Trophoblast cell (in vitro differentiated cells and primary cell): ENCODE results near the gene VCP.
A peak's percentile ranks its signal among the peaks of the same experiment; 100 is the strongest.

ENCODE experiments used
- DNase-seq, 2 donors: peaks; one replicate each; pipeline ENCODE4 v3.0.0-alpha.2; 2016
- H2AFZ ChIP-seq: 2 replicates; pipeline ENCODE4 v1.6.1; 2013; ENCODE audit warnings: low read length, moderate library complexity, mild to moderate bottlenecking; ENCODE audit not compliant: insufficient read depth, poor library complexity
- H2AK5ac ChIP-seq: 2 replicates; pipeline ENCODE4 v1.6.1; 2013; ENCODE audit warnings: mild to moderate bottlenecking, low read length
- H2BK120ac ChIP-seq: 2 replicates; pipeline ENCODE4 v1.6.1; 2013; ENCODE audit warnings: low read length, mild to moderate bottlenecking, moderate library complexity; ENCODE audit not compliant: insufficient read depth, poor library complexity
- H2BK12ac ChIP-seq: 2 replicates; pipeline ENCODE4 v1.6.1; 2013; ENCODE audit warnings: mild to moderate bottlenecking, low read length, moderate library complexity
- H2BK5ac ChIP-seq: 2 replicates; pipeline ENCODE4 v1.6.1; 2013; ENCODE audit warnings: low read length, low read depth, moderate library complexity, mild to moderate bottlenecking; ENCODE audit not compliant: poor library complexity
- H3K14ac ChIP-seq: 2 replicates; pipeline ENCODE4 v1.6.1; 2013; ENCODE audit warnings: mild to moderate bottlenecking, low read length
- H3K18ac ChIP-seq: 2 replicates; pipeline ENCODE4 v1.6.1; 2013; ENCODE audit warnings: mild to moderate bottlenecking, low read length
- H3K23ac ChIP-seq: 2 replicates; pipeline ENCODE4 v1.6.1; 2013; ENCODE audit warnings: low read length
- H3K27ac ChIP-seq: 2 replicates; pipeline ENCODE4 v1.5.1; 2013; ENCODE audit warnings: low read depth, mild to moderate bottlenecking, inconsistent platforms, low read length, moderate library complexity
- H3K27me3 ChIP-seq: 2 replicates; pipeline ENCODE4 v1.6.1; 2013; ENCODE audit warnings: inconsistent platforms, mild to moderate bottlenecking, low read length, moderate library complexity; ENCODE audit not compliant: insufficient read depth
- H3K36me3 ChIP-seq, 2 experiments: 1 replicate in 1 of 2; 2 replicates in 1 of 2; pipeline ENCODE4 v1.6.1; 2013; ENCODE audit warnings: low read length in 2 of 2, mild to moderate bottlenecking in 2 of 2, moderate library complexity in 1 of 2; ENCODE audit not compliant: insufficient read depth in 2 of 2, control insufficient read depth in 1 of 2
- H3K4ac ChIP-seq: 2 replicates; pipeline ENCODE4 v1.6.1; 2013; ENCODE audit warnings: low read depth, mild to moderate bottlenecking, low read length, moderate library complexity
- H3K4me1 ChIP-seq, 2 experiments: 1 replicate in 1 of 2; 2 replicates in 1 of 2; pipeline ENCODE4 v1.6.1; 2013; ENCODE audit warnings: low read length in 2 of 2, mild to moderate bottlenecking in 2 of 2, moderate library complexity in 1 of 2; ENCODE audit not compliant: insufficient read depth in 2 of 2, control insufficient read depth in 1 of 2
- H3K4me2 ChIP-seq: 2 replicates; pipeline ENCODE4 v1.6.1; 2013; ENCODE audit warnings: inconsistent platforms, mild to moderate bottlenecking, low read length, moderate library complexity
- H3K4me3 ChIP-seq: 2 replicates; pipeline ENCODE4 v1.5.1; 2013; ENCODE audit warnings: mild to moderate bottlenecking, low read depth, low read length, inconsistent platforms
- H3K79me1 ChIP-seq: one replicate; pipeline ENCODE4 v1.6.1; 2013; ENCODE audit warnings: low read length
- H3K79me2 ChIP-seq: 2 replicates; pipeline ENCODE4 v1.6.1; 2013; ENCODE audit warnings: low read length, mild to moderate bottlenecking; ENCODE audit not compliant: control insufficient read depth, insufficient read depth, poor library complexity
- H3K9ac ChIP-seq: 2 replicates; pipeline ENCODE4 v1.6.1; 2013; ENCODE audit warnings: mild to moderate bottlenecking, low read length
- H3K9me3 ChIP-seq: 2 replicates; pipeline ENCODE4 v1.6.1; 2013; ENCODE audit warnings: low read depth, mild to moderate bottlenecking, control low read depth, inconsistent platforms, low read length; ENCODE audit not compliant: insufficient read depth
- H4K12ac ChIP-seq: 2 replicates; pipeline ENCODE4 v1.6.1; 2013; ENCODE audit warnings: low read depth, mild to moderate bottlenecking, low read length, moderate library complexity
- H4K8ac ChIP-seq: 2 replicates; pipeline ENCODE4 v1.6.1; 2013; ENCODE audit warnings: low read depth, mild to moderate bottlenecking, low read length, moderate library complexity
- H4K91ac ChIP-seq: one replicate; pipeline ENCODE4 v1.6.1; 2013; ENCODE audit warnings: low read depth, mild to moderate bottlenecking, low read length, moderate library complexity
- WGBS: extraction: QIAGEN DNeasy Blood & Tissue Kit; methylation state at CpG from one replicate; pipeline ENCODE4 v1.1.7; 2013; ENCODE audit warnings: missing lambda C conversion rate; ENCODE audit not compliant: insufficient read length, insufficient coverage; ENCODE audit errors: extremely low coverage; 5-methylcytosine and 5-hydroxymethylcytosine counted together

VCP gene

GRCh38 chr9:35067056-35067455 lies 5.4 kb downstream of the VCP start:
- Histone ChIP-seq H4K91ac (no peak overlapping the region), H2BK5ac (no peak overlapping the region), H3K79me1 (peaks cover 6% of the 10 kb centered on the region), H3K27ac (no peak overlapping the region), H3K18ac (no peak overlapping the region), H3K23ac (no peak overlapping the region), H2AFZ (no peak overlapping the region), H3K4me3 (no peak overlapping the region), H4K8ac (no peak overlapping the region), H3K14ac (no peak overlapping the region), H3K9ac (no peak overlapping the region), H3K27me3 (no peaks in the 10 kb centered on the region), H3K4ac (peak overlapping the region; percentile 2), H3K9me3 (no peaks in the 10 kb centered on the region), H2AK5ac (no peak overlapping the region), H3K4me2 (no peak overlapping the region), H4K12ac (no peak overlapping the region), H2BK120ac (no peak overlapping the region), H2BK12ac (no peak overlapping the region), H3K79me2 (peaks cover 27% of the 10 kb centered on the region), H3K4me1 (peaks cover 9 to 11% of the 10 kb centered on the region in 2 experiments), H3K36me3 (peaks cover 39 to 66% of the 10 kb centered on the region in 2 experiments)
- WGBS = no CpG with 5 or more reads among the region's 1 CpG
- DNase-seq = no peak

- Histone ChIP-seq H4K8ac (no peak overlapping the region), H2AFZ (no peak overlapping the region), H3K79me1 (no peaks in the 10 kb centered on the region), H3K79me2 (no peaks in the 10 kb centered on the region), H3K4ac (no peak overlapping the region), H2BK5ac (no peak overlapping the region), H3K4me2 (no peak overlapping the region), H3K36me3 (peaks cover 67 to 91% of the 10 kb centered on the region in 2 experiments), H3K4me3 (peak overlapping the region; percentile 10), H2BK12ac (no peak overlapping the region), H3K4me1 (no peaks in the 10 kb centered on the region), H3K27me3 (no peaks in the 10 kb centered on the region), H3K9ac (no peak overlapping the region), H3K27ac (no peak overlapping the region), H4K12ac (no peak overlapping the region), H2BK120ac (no peak overlapping the region), H3K23ac (no peak overlapping the region), H4K91ac (no peak overlapping the region), H3K9me3 (peaks cover 3% of the 10 kb centered on the region), H3K14ac (no peak overlapping the region), H3K18ac (no peak overlapping the region), H2AK5ac (no peak overlapping the region)
- no peak for DNase-seq
- WGBS = no CpG with 5 or more reads among the region's 11 CpGs
Measured at GRCh38 chr9:35060548-35061207, 11.7 kb downstream of the VCP start.

- Histone ChIP-seq H2BK120ac (no peak overlapping the region), H2BK12ac (no peak overlapping the region), H3K4me3 (peak overlapping the region; percentile 3), H2BK5ac (no peak overlapping the region), H3K36me3 (peaks cover 60 to 86% of the 10 kb centered on the region in 2 experiments), H3K4me2 (no peak overlapping the region), H4K8ac (no peak overlapping the region), H3K9ac (no peak overlapping the region), H3K27me3 (no peaks in the 10 kb centered on the region), H3K27ac (no peak overlapping the region), H3K4me1 (no peaks in the 10 kb centered on the region), H2AK5ac (no peak overlapping the region), H3K4ac (no peak overlapping the region), H3K23ac (no peak overlapping the region), H4K12ac (no peak overlapping the region), H3K79me1 (no peaks in the 10 kb centered on the region), H3K79me2 (no peaks in the 10 kb centered on the region), H3K9me3 (peaks cover 3% of the 10 kb centered on the region), H4K91ac (no peak overlapping the region), H3K14ac (no peak overlapping the region), H3K18ac (no peak overlapping the region), H2AFZ (no peak overlapping the region)
- DNase-seq = no peak
- WGBS = no CpG with 5 or more reads among the region's 10 CpGs
Measured at GRCh38 chr9:35059438-35059837, 13.0 kb downstream of the VCP start.

GRCh38 chr9:35057271-35057620 lies 15.2 kb downstream of the VCP start:
- Histone ChIP-seq H3K4ac (no peak overlapping the region), H3K4me3 (no peak overlapping the region), H3K79me1 (no peaks in the 10 kb centered on the region), H4K8ac (no peak overlapping the region), H3K14ac (no peak overlapping the region), H3K36me3 (peaks cover 54 to 70% of the 10 kb centered on the region in 2 experiments), H2BK120ac (no peak overlapping the region), H3K4me1 (no peaks in the 10 kb centered on the region), H4K91ac (no peak overlapping the region), H3K79me2 (no peaks in the 10 kb centered on the region), H3K23ac (no peak overlapping the region), H3K4me2 (no peak overlapping the region), H3K18ac (no peak overlapping the region), H3K27me3 (no peaks in the 10 kb centered on the region), H3K9ac (no peak overlapping the region), H3K9me3 (peaks cover 3% of the 10 kb centered on the region), H2AFZ (no peak overlapping the region), H2BK5ac (no peak overlapping the region), H3K27ac (no peak overlapping the region), H2BK12ac (no peak overlapping the region), H2AK5ac (no peak overlapping the region), H4K12ac (no peak overlapping the region)
- no CpG with 5 or more reads among the region's 8 CpGs for WGBS
- no peak for DNase-seq
